Measurements from ENCODE around the gene FOXA2.

FOXA2 gene

GRCh38 chr20:22619806-22620205 is 35.4 kb upstream of the FOXA2 start:
- POLR2A ChIA-PET: no interaction called here
- CTCF ChIA-PET: interaction anchor here (1.6 kb wide), 1 partner anchor 29 kb away, joined by 5 read pairs; no protein-coding TSS in a partner anchor
- TF ChIP-seq, protein P1, sequence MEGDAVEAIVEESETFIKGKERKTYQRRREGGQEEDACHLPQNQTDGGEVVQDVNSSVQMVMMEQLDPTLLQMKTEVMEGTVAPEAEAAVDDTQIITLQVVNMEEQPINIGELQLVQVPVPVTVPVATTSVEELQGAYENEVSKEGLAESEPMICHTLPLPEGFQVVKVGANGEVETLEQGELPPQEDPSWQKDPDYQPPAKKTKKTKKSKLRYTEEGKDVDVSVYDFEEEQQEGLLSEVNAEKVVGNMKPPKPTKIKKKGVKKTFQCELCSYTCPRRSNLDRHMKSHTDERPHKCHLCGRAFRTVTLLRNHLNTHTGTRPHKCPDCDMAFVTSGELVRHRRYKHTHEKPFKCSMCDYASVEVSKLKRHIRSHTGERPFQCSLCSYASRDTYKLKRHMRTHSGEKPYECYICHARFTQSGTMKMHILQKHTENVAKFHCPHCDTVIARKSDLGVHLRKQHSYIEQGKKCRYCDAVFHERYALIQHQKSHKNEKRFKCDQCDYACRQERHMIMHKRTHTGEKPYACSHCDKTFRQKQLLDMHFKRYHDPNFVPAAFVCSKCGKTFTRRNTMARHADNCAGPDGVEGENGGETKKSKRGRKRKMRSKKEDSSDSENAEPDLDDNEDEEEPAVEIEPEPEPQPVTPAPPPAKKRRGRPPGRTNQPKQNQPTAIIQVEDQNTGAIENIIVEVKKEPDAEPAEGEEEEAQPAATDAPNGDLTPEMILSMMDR (IDR thresholded peaks at IDR 0.05; ENCODE audit: control extremely low read depth, extremely low read depth, low read depth, missing control alignments): no peak
- no peak for DNase-seq (ENCODE audit: extremely low spot score)

- TF ChIP-seq, protein P1 (IDR thresholded peaks at IDR 0.05; ENCODE audit: control extremely low read depth, extremely low read depth, low read depth, missing control alignments): no peak
- DNase-seq (ENCODE audit: extremely low spot score): no peak
- ChIA-PET POLR2A (no interaction called here), CTCF (interaction anchor here (1.0 to 1.6 kb wide), 3 partner anchors 11 to 28 kb away, joined by 3 to 5 read pairs (median 4); no protein-coding TSS in a partner anchor)
Measured at GRCh38 chr20:22619272-22619671, 34.9 kb upstream of the FOXA2 start.

GRCh38 chr20:22617160-22617559 is 32.8 kb upstream of the FOXA2 start:
- no peak for DNase-seq (ENCODE audit: extremely low spot score)
- CTCF ChIA-PET: interaction anchor here (1.1 kb wide), 1 partner anchor 21 kb away, joined by 3 read pairs; no protein-coding TSS in a partner anchor
- POLR2A ChIA-PET: no interaction called here
- TF ChIP-seq, protein P1 (IDR thresholded peaks at IDR 0.05; ENCODE audit: control extremely low read depth, extremely low read depth, low read depth, missing control alignments): no peak

- TF ChIP-seq, protein P1 (IDR thresholded peaks at IDR 0.05; ENCODE audit: control extremely low read depth, extremely low read depth, low read depth, missing control alignments): no peak
- CTCF ChIA-PET: no interaction called here
- DNase-seq (ENCODE audit: extremely low spot score): no peak
- POLR2A ChIA-PET: no interaction called here
Measured at GRCh38 chr20:22616551-22616950, 32.2 kb upstream of the FOXA2 start.

DNA sequence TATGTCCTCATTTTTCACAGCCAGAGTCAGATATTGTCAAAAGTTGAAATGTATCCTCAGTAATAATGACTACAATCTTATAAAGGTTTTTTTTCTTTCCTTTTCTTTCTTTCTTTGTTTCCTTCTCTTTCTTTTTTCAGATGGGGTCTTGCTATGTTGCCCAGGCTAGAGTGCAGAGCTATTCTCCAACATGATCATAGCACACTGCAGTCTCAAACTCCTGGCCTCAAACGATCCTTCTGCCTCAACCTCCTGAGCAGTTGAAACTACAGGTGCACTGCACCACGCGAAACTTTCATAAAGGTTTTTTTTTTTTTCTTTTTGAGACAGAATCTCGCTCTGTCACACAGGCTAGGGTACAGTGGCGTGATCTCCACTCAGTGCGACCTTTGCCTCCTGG is 31.1 kb upstream of the FOXA2 start:
- TF ChIP-seq, protein P1 (IDR thresholded peaks at IDR 0.05; ENCODE audit: control extremely low read depth, extremely low read depth, low read depth, missing control alignments): no peak
- no peak for DNase-seq (ENCODE audit: extremely low spot score)
- CTCF ChIA-PET: no interaction called here
- POLR2A ChIA-PET: no interaction called here

GRCh38 chr20:22611636-22612035 is 27.3 kb upstream of the FOXA2 start:
- ChIA-PET CTCF (no interaction called here), POLR2A (no interaction called here)
- no peak for DNase-seq (ENCODE audit: extremely low spot score)
- TF ChIP-seq, protein P1 (IDR thresholded peaks at IDR 0.05; ENCODE audit: control extremely low read depth, extremely low read depth, low read depth, missing control alignments): no peak

DNA sequence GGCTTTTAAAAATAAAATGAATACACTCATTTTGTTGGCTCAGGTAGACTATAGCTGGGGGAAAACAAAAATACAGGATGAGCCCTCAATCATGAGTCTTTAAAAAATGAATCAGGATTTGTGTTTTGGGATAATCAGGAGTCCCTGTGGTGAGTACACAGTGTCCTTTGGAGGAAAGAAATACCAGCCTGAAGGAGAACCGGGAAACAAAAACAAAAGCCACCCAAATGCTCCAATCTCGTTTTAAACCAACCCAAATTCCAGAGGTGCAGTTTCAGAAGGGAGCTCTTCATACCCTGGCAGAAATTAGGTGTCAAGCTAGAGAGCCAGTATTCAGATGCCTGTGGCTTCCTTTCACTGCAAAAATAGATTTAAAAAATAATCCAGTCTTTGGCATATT is 23.3 kb upstream of the FOXA2 start:
- ChIA-PET POLR2A (no interaction called here), CTCF (interaction anchor here (1.5 kb wide), 1 partner anchor 11 kb away, joined by 4 read pairs; no protein-coding TSS in a partner anchor)
- DNase-seq (ENCODE audit: extremely low spot score): no peak
- TF ChIP-seq, protein P1 (IDR thresholded peaks at IDR 0.05; ENCODE audit: control extremely low read depth, extremely low read depth, low read depth, missing control alignments): no peak

Data from GM10248 (cell line).